Activated CD8-positive, alpha-beta T cell treated with anti-CD3 and anti-CD28 coated beads for 36 hours (primary cell): Measurements from ENCODE around the gene SORBS2. TPM values are rescaled to one million over a fixed set of nuclear protein-coding genes. Genes with fewer than 3 reads are reported as not detected.

Experiments
- ATAC-seq: fragments of 200-7000 bp; cut with Tn5 transposase; one replicate; pipeline ENCODE4 v1.10.0; 2021; ENCODE audit warnings: mild to moderate bottlenecking, moderate library complexity
- CTCF ChIA-PET: fragments of 350-600 bp; sonication (Branson Sonifier 250); formaldehyde crosslinking; loops from one replicate; lab custom pipeline; 2021; ENCODE audit warnings: antibody characterized with exemption; lab: Charles Lee
- POLR2A ChIA-PET: fragments of 350-600 bp; sonication (Branson Sonifier 250); formaldehyde crosslinking; loops from one replicate; lab custom pipeline; 2021; ENCODE audit warnings: antibody characterized with exemption; lab: Charles Lee
- DNase-seq: peaks from one replicate; pipeline ENCODE4 v3.0.0-alpha.2; 2020
- H3K27ac Mint-ChIP-seq: one replicate; pipeline ENCODE4 v1.8.0; 2021; ENCODE audit warnings: mild to moderate bottlenecking, mixed read lengths
- H3K27me3 Mint-ChIP-seq: one replicate; pipeline ENCODE4 v1.8.0; 2021; ENCODE audit warnings: mixed read lengths
- H3K36me3 Mint-ChIP-seq: one replicate; pipeline ENCODE4 v1.8.0; 2021; ENCODE audit warnings: low read depth, mixed read lengths
- H3K4me1 Mint-ChIP-seq: one replicate; pipeline ENCODE4 v1.8.0; 2021; ENCODE audit warnings: low read depth, mixed read lengths
- H3K4me3 Mint-ChIP-seq: one replicate; pipeline ENCODE4 v1.8.0; 2021; ENCODE audit warnings: mild to moderate bottlenecking, moderate library complexity, mixed read lengths
- H3K9me3 Mint-ChIP-seq: one replicate; pipeline ENCODE4 v1.8.0; 2021; ENCODE audit warnings: mixed read lengths
- CTCF ChIP-seq: fragments of 200-600 bp; IDR thresholded peaks from one replicate; pipeline ENCODE4 v1.8.0; 2022; ENCODE audit warnings: antibody characterized with exemption, mild to moderate bottlenecking
- intact Hi-C: fragments of 100-400 bp; cut with micrococcal nuclease; formaldehyde crosslinking; loops from one replicate; pipeline ENCODE4 v1.10.0; 2022
- total RNA-seq, 2 experiments: library from RNA; stranded (reverse); gene quantifications; one replicate each; pipeline ENCODE4 v1.2.3, GENCODE V29; 2021

SORBS2 gene
- total RNA-seq, 2 experiments from 2014 or later = not detected

GRCh38 chr4:185726931-185727330, 85.1 kb downstream of the SORBS2 start:
- no peaks in the 10 kb centered on the region for H3K36me3 Mint-ChIP-seq
- intact Hi-C loops = no loop called here
- no peaks in the 10 kb centered on the region for H3K4me1 Mint-ChIP-seq
- H3K9me3 Mint-ChIP-seq = no peaks in the 10 kb centered on the region
- no peak overlapping the region for H3K4me3 Mint-ChIP-seq
- no peak overlapping the region for H3K27ac Mint-ChIP-seq
- no peak for TF ChIP-seq CTCF
- ChIA-PET CTCF (no interaction called here), POLR2A (no interaction called here)
- ATAC-seq (no peak), DNase-seq (no peak)
- peaks cover 9% of the 10 kb centered on the region for H3K27me3 Mint-ChIP-seq

GRCh38 chr4:185723631-185724260, 88.2 kb downstream of the SORBS2 start:
- no peaks in the 10 kb centered on the region for H3K4me1 Mint-ChIP-seq
- ChIA-PET POLR2A (no interaction called here), CTCF (no interaction called here)
- intact Hi-C loops = no loop called here
- H3K36me3 Mint-ChIP-seq = no peaks in the 10 kb centered on the region
- no peak overlapping the region for H3K4me3 Mint-ChIP-seq
- H3K27ac Mint-ChIP-seq = no peak overlapping the region
- peaks cover 8% of the 10 kb centered on the region for H3K27me3 Mint-ChIP-seq
- DNase-seq = no peak
- no peak for TF ChIP-seq CTCF
- H3K9me3 Mint-ChIP-seq = no peaks in the 10 kb centered on the region
- no peak for ATAC-seq

GRCh38 chr4:185722029-185722316, 90.0 kb downstream of the SORBS2 start:
- no peaks in the 10 kb centered on the region for H3K9me3 Mint-ChIP-seq
- POLR2A ChIA-PET = no interaction called here
- intact Hi-C loops = no loop called here
- no peak for TF ChIP-seq CTCF
- no peak for ATAC-seq
- peaks cover 8% of the 10 kb centered on the region for H3K27me3 Mint-ChIP-seq
- H3K4me1 Mint-ChIP-seq = no peaks in the 10 kb centered on the region
- H3K4me3 Mint-ChIP-seq = no peak overlapping the region
- DNase-seq = no peak
- no peak overlapping the region for H3K27ac Mint-ChIP-seq
- no peaks in the 10 kb centered on the region for H3K36me3 Mint-ChIP-seq
- CTCF ChIA-PET = interaction anchor here (1.2 kb wide), 1 partner anchor 214 kb away, joined by 3 read pairs; no protein-coding TSS in a partner anchor

GRCh38 chr4:185721190-185722028, 90.6 kb downstream of the SORBS2 start:
- H3K27ac Mint-ChIP-seq = no peak overlapping the region

More at GRCh38 chr4:185721190-185722028, 90.6 kb downstream of the SORBS2 start:
- Mint-ChIP-seq H3K27me3 (peaks cover 5% of the 10 kb centered on the region), H3K4me3 (no peak overlapping the region), H3K9me3 (no peaks in the 10 kb centered on the region), H3K36me3 (no peaks in the 10 kb centered on the region), H3K4me1 (no peaks in the 10 kb centered on the region)
- intact Hi-C loops = no loop called here
- CTCF ChIA-PET = no interaction called here
- no peak for DNase-seq
- no peak for TF ChIP-seq CTCF
- POLR2A ChIA-PET = no interaction called here
- no peak for ATAC-seq
